GM06990 (cell line): ENCODE results near the gene CCBE1.
"Not testable (repeated sequence)": the region's sequence is repeated elsewhere in the genome, so short reads cannot be mapped to it uniquely, and the experiment has no call there.

Experiments used
- DNase-seq: peaks from one replicate; pipeline ENCODE4 v3.0.0-alpha.2; 2011; ENCODE audit not compliant: insufficient read length; ENCODE audit errors: extremely low read depth
- H3K27me3 ChIP-seq: replicated peaks from 2 replicates; pipeline ENCODE4 v1.6.0; 2011; ENCODE audit warnings: low read length; ENCODE audit not compliant: control insufficient read depth, insufficient read depth
- H3K36me3 ChIP-seq: 2 replicates; pipeline ENCODE4 v1.5.1; 2011; ENCODE audit warnings: low read length; ENCODE audit not compliant: control insufficient read depth, insufficient read depth
- H3K4me3 ChIP-seq: replicated peaks from 2 replicates; pipeline ENCODE4 v1.5.1; 2011; ENCODE audit warnings: low read depth, mild to moderate bottlenecking, control low read depth, low read length
- CTCF ChIP-seq: IDR thresholded peaks from 2 replicates; pipeline ENCODE4 v1.5.1; 2011; ENCODE audit warnings: low read length, control low read depth, mild to moderate bottlenecking, inconsistent platforms; ENCODE audit not compliant: insufficient read depth, poor library complexity, severe bottlenecking

Gene CCBE1

GRCh38 chr18:59737776-59738300 is 40.6 kb upstream of the CCBE1 start:
- no peak for TF ChIP-seq CTCF
- no peak overlapping the region for H3K4me3 ChIP-seq
- DNase-seq = no peak

GRCh38 chr18:59737335-59737734 is 40.1 kb upstream of the CCBE1 start:
- DNase-seq, H3K4me3 ChIP-seq, H3K36me3 ChIP-seq, H3K27me3 ChIP-seq: not testable (repeated sequence)

More at GRCh38 chr18:59737776-59738300, 40.6 kb upstream of the CCBE1 start:
- Histone ChIP-seq H3K36me3 (no peaks in the 10 kb centered on the region), H3K27me3 (no peaks in the 10 kb centered on the region)

GRCh38 chr18:59736061-59736460 is 38.8 kb upstream of the CCBE1 start:
- Histone ChIP-seq H3K36me3 (no peaks in the 10 kb centered on the region), H3K27me3 (no peaks in the 10 kb centered on the region), H3K4me3 (no peak overlapping the region)
- no peak for TF ChIP-seq CTCF
- no peak for DNase-seq

GRCh38 chr18:59735269-59735860 is 38.1 kb upstream of the CCBE1 start:
- Histone ChIP-seq H3K4me3 (no peak overlapping the region), H3K36me3 (no peaks in the 10 kb centered on the region), H3K27me3 (no peaks in the 10 kb centered on the region)
- no peak for DNase-seq
- TF ChIP-seq CTCF = no peak

GRCh38 chr18:59733421-59733820 is 36.2 kb upstream of the CCBE1 start:
- Histone ChIP-seq H3K36me3 (no peaks in the 10 kb centered on the region), H3K4me3 (no peak overlapping the region), H3K27me3 (no peaks in the 10 kb centered on the region)
- no peak for TF ChIP-seq CTCF
- no peak for DNase-seq

GRCh38 chr18:59730896-59731295 is 33.7 kb upstream of the CCBE1 start:
- no peak for TF ChIP-seq CTCF
- H3K4me3 ChIP-seq = no peak overlapping the region
- H3K27me3 ChIP-seq = no peaks in the 10 kb centered on the region
- no peak for DNase-seq
- H3K36me3 ChIP-seq = no peaks in the 10 kb centered on the region
